GM12878 (cell line): ENCODE results near the gene PARP8. TPM values are rescaled to one million over a fixed set of nuclear protein-coding genes. Genes with fewer than 3 reads are reported as not detected.

Experiments
- ATAC-seq: fragments of 200-7000 bp; cut with Tn5 transposase; 3 replicates; pipeline ENCODE4 v1.9.1; 2020; ENCODE audit warnings: mild to moderate bottlenecking, moderate library complexity
- BruUV-seq: library from RNA; stranded (reverse); fragments of 400-500 nt; replicated peaks from 2 replicates; lab custom pipeline; 2021; lab: Mats Ljungman, UMichigan
- CTCF ChIA-PET: fragments of 300-600 bp; sonication (Branson Sonifier 250); formaldehyde crosslinking; extraction: SDS; loops from one replicate; lab custom pipeline; 2021; ENCODE audit warnings: inconsistent platforms; lab: Yijun Ruan, JAX
- POLR2A ChIA-PET: fragments of 350-600 bp; formaldehyde crosslinking; extraction: SDS; loops from one replicate; lab custom pipeline; 2021; ENCODE audit warnings: inconsistent platforms; lab: Charles Lee
- RAD21 ChIA-PET: fragments of 300-600 bp; sonication (Branson Sonifier 250); formaldehyde crosslinking; loops from one replicate; lab custom pipeline; 2023; ENCODE audit warnings: antibody characterized with exemption; ENCODE audit not compliant: unreplicated experiment; lab: Charles Lee
- SMC1A ChIA-PET: fragments of 300-600 bp; sonication (Branson Sonifier 250); formaldehyde crosslinking; loops from one replicate; lab custom pipeline; 2023; ENCODE audit not compliant: unreplicated experiment, uncharacterized antibody; lab: Charles Lee
- DNase-seq: peaks from one replicate; pipeline ENCODE4 v3.0.0-alpha.2; 2011; ENCODE audit warnings: low read depth, low spot score
- FAIRE-seq: peaks from 3 replicates; lab custom pipeline; 2011; peaks lifted over from hg19 to GRCh38; lab: Jason Lieb, UNC
- H2AFZ ChIP-seq: 2 replicates; pipeline ENCODE4 v1.6.0; 2011; ENCODE audit warnings: low read depth, low read length, control low read depth; ENCODE audit not compliant: control insufficient read depth
- H3K27ac ChIP-seq: 2 replicates; pipeline ENCODE4 v1.5.1; 2011; ENCODE audit warnings: control low read depth; ENCODE audit not compliant: control insufficient read depth, insufficient read depth
- H3K27me3 ChIP-seq, 2 experiments: replicated peaks in 1 of 2; 2 replicates each; pipeline versions ENCODE4 v1.6.0 to v1.6.1; 2011; ENCODE audit warnings: low read length in 1 of 2; ENCODE audit not compliant: control insufficient read depth in 2 of 2, insufficient read depth in 2 of 2
- H3K36me3 ChIP-seq, 2 experiments: 2 replicates each; pipeline ENCODE4 v1.5.1; 2011; ENCODE audit warnings: low read length in 1 of 2; ENCODE audit not compliant: control insufficient read depth in 2 of 2, insufficient read depth in 2 of 2
- H3K4me1 ChIP-seq: 2 replicates; pipeline ENCODE4 v1.6.1; 2011; ENCODE audit warnings: mild to moderate bottlenecking, low read length, moderate library complexity, mixed read lengths; ENCODE audit not compliant: control insufficient read depth, insufficient read depth
- H3K4me2 ChIP-seq: 2 replicates; pipeline ENCODE4 v1.6.0; 2011; ENCODE audit warnings: control low read depth; ENCODE audit not compliant: control insufficient read depth, insufficient read depth
- H3K4me3 ChIP-seq: fragments of 200-600 bp; sonication (generic); 2 replicates; pipeline ENCODE4 v1.5.1; 2016
- H3K79me2 ChIP-seq: 2 replicates; pipeline ENCODE4 v1.6.0; 2011; ENCODE audit warnings: low read length; ENCODE audit not compliant: control insufficient read depth, insufficient read depth
- H3K9ac ChIP-seq: 2 replicates; pipeline ENCODE4 v1.8.0; 2011; ENCODE audit warnings: low read length, control low read depth, mixed read lengths; ENCODE audit not compliant: control insufficient read depth, insufficient read depth
- H3K9me3 ChIP-seq: replicated peaks from 3 replicates; pipeline ENCODE4 v1.5.1; 2011; ENCODE audit warnings: mild to moderate bottlenecking, low read length; ENCODE audit not compliant: control insufficient read depth, insufficient read depth
- H4K20me1 ChIP-seq: 2 replicates; pipeline ENCODE4 v1.6.0; 2011; ENCODE audit not compliant: control insufficient read depth, insufficient read depth
- BCL11A ChIP-seq: IDR thresholded peaks from 2 replicates; pipeline ENCODE4 v1.6.1; 2011; ENCODE audit warnings: low read depth, low read length
- BMI1 ChIP-seq: fragments of 450-650 bp; IDR thresholded peaks from 2 replicates; pipeline ENCODE4 v1.6.1; 2016; ENCODE audit warnings: mild to moderate bottlenecking, moderate library complexity, borderline replicate concordance
- CEBPB ChIP-seq, 2 experiments: fragments of 150-350 bp in 1 of 2; IDR thresholded peaks; 2 replicates each; pipeline ENCODE4 v1.6.1; 2012 to 2014; ENCODE audit warnings: low read depth in 2 of 2, low read length in 2 of 2, borderline replicate concordance in 1 of 2, inconsistent platforms in 1 of 2
- CTCF ChIP-seq, 3 experiments: IDR thresholded peaks in 2 of 3; conservative IDR thresholded peaks in 1 of 3; 2 replicates each; pipeline ENCODE4 v1.5.1; 2011; ENCODE audit warnings: low read depth in 3 of 3, low read length in 3 of 3, mild to moderate bottlenecking in 3 of 3, control low read depth in 2 of 3, moderate library complexity in 2 of 3, inconsistent platforms in 1 of 3, mixed read lengths in 1 of 3; ENCODE audit not compliant: control insufficient read depth in 2 of 3, insufficient read depth in 1 of 3; ENCODE audit errors: extremely low read depth in 1 of 3
- E4F1 ChIP-seq: fragments of 450-650 bp; IDR thresholded peaks from 2 replicates; pipeline ENCODE4 v1.6.1; 2018; ENCODE audit warnings: borderline replicate concordance, mild to moderate bottlenecking; ENCODE audit not compliant: partially characterized antibody
- FOXK2 ChIP-seq: fragments of 450-650 bp; IDR thresholded peaks from 2 replicates; pipeline ENCODE4 v1.6.1; 2017; ENCODE audit warnings: mild to moderate bottlenecking, moderate library complexity
- HDGF ChIP-seq: fragments of 450-650 bp; IDR thresholded peaks from 2 replicates; pipeline ENCODE4 v1.6.1; 2016; ENCODE audit warnings: antibody characterized with exemption
- HSF1 ChIP-seq: fragments of 150-350 bp; IDR thresholded peaks from 2 replicates; pipeline ENCODE4 v1.6.1; 2014; ENCODE audit warnings: mild to moderate bottlenecking, low read depth, low read length
- IKZF2 ChIP-seq, 2 experiments: fragments of 450-650 bp; IDR thresholded peaks; 2 replicates each; pipeline ENCODE4 v1.6.1; 2017; ENCODE audit warnings: mild to moderate bottlenecking in 2 of 2, moderate library complexity in 2 of 2
- IRF5 ChIP-seq: fragments of 450-650 bp; IDR thresholded peaks from 2 replicates; pipeline ENCODE4 v1.6.1; 2017; ENCODE audit warnings: borderline replicate concordance
- MEF2B ChIP-seq: fragments of 450-650 bp; IDR thresholded peaks from 2 replicates; pipeline ENCODE4 v1.6.1; 2018; ENCODE audit warnings: mild to moderate bottlenecking, moderate library complexity; ENCODE audit not compliant: partially characterized antibody, poor library complexity, severe bottlenecking
- MXI1 ChIP-seq: fragments of 150-350 bp; IDR thresholded peaks from 2 replicates; pipeline ENCODE4 v1.6.1; 2011; ENCODE audit warnings: low read depth, mild to moderate bottlenecking, inconsistent platforms, low read length, improper control_type of control experiment
- POLR2A ChIP-seq: IDR thresholded peaks from 2 replicates; pipeline ENCODE4 v1.6.1; 2011; ENCODE audit warnings: low read depth, mild to moderate bottlenecking, low read length
- RELB ChIP-seq: fragments of 450-650 bp; IDR thresholded peaks from 2 replicates; pipeline ENCODE4 v1.6.1; 2017; ENCODE audit warnings: low read depth, mild to moderate bottlenecking, moderate library complexity
- SREBF2 ChIP-seq: IDR thresholded peaks from 2 replicates; pipeline ENCODE4 v1.6.1; 2012; ENCODE audit warnings: mild to moderate bottlenecking, low read length
- TCF3 ChIP-seq: IDR thresholded peaks from 2 replicates; pipeline ENCODE4 v1.6.1; 2012; ENCODE audit warnings: low read depth, mild to moderate bottlenecking, low read length, borderline replicate concordance; ENCODE audit not compliant: insufficient read depth
- WGBS: methylation state at CpG from one replicate; pipeline ENCODE4 v1.1.6; 2016; ENCODE audit warnings: low lambda C conversion rate; ENCODE audit not compliant: insufficient replicate concordance, insufficient coverage; ENCODE audit errors: missing lambda C conversion rate; 5-methylcytosine and 5-hydroxymethylcytosine counted together
- in situ Hi-C: fragments of 300-500 bp; cut with MboI; formaldehyde crosslinking; loops from 9 replicates; pipeline ENCODE4 v1.14.3; 2018; ENCODE audit warnings: mixed read lengths
- intact Hi-C: fragments of 100-400 bp; cut with micrococcal nuclease; formaldehyde crosslinking; loops from one replicate; pipeline ENCODE4 v1.14.2; 2022; ENCODE audit not compliant: unreplicated experiment
- polyA plus RNA-seq, 11 experiments: library from polyadenylated mRNA; depleted of rRNA in 4 of 11; unstranded in 6 of 11; stranded (reverse) in 5 of 11; fragments of >200 nt; fragmentation: Nextera tagmentation in 4 of 11; fragmentation: Illumina TruSeq in 1 of 11; extraction: Ambion mirVana in 4 of 11; extraction: Trizol in 1 of 11; gene quantifications; 1 replicate in 1 of 11; 2 replicates in 10 of 11; pipeline versions ENCODE4 v1.2.1 to v1.2.3, GENCODE V29; 2011 to 2016; ENCODE audit warnings: inconsistent platforms in 2 of 11, missing spikeins in 2 of 11, low read depth in 1 of 11
- total RNA-seq, 4 experiments: library from RNA; depleted of rRNA in 3 of 4; stranded (reverse); fragments of >200 nt in 3 of 4; fragmentation: Illumina TruSeq in 1 of 4; extraction: Trizol in 1 of 4; gene quantifications; 2 replicates each; pipeline versions ENCODE4 v1.2.1 to v1.2.3, GENCODE V29; 2013 to 2021

The PARP8 gene
- total and polyA plus RNA-seq, 10 of the 15 experiments (the other 5 are each of a cell fraction or from before 2014, with no cell fraction given), result 9.1 to 65.2 (median 20.6) TPM

- intact Hi-C loops, result no loop called here
- 98% methylated on average over 2 of the region's 2 CpGs for WGBS
- no peak overlapping the region for H3K4me3 ChIP-seq
- ChIA-PET RAD21 (no interaction called here), CTCF (interaction anchor here (0.6 to 1.5 kb wide), 2 partner anchors 14 to 22 kb away, joined by 3 read pairs; no protein-coding TSS in a partner anchor), SMC1A (interaction anchor here (1.4 kb wide), 1 partner anchor 13 kb away, joined by 3 read pairs; no protein-coding TSS in a partner anchor), POLR2A (no interaction called here)
- no peak overlapping the region for H2AFZ ChIP-seq
- peaks cover 0 to 4% of the 10 kb centered on the region in 2 experiments; a peak in 2 of 4 replicates for H3K36me3 ChIP-seq
- ATAC-seq, result no peak
- H3K4me1 ChIP-seq, result no peaks in the 10 kb centered on the region
- no peak overlapping the region for H3K27ac ChIP-seq
- no peak for TF ChIP-seq FOXK2
- TF ChIP-seq HDGF, result no peak
- TF ChIP-seq CEBPB (IDR thresholded peaks at IDR 0.05; ENCODE audit: borderline replicate concordance in 1 of 2, low read depth in 2 of 2, low read length in 2 of 2), result no peak
- no peak for TF ChIP-seq E4F1
- TF ChIP-seq CTCF (IDR thresholded peaks at IDR 0.05 in 2 of 3, conservative IDR thresholded peaks at IDR 0.05 in 1 of 3; ENCODE audit: control insufficient read depth in 2 of 3, extremely low read depth in 1 of 3, insufficient read depth in 1 of 3, low read depth in 3 of 3, low read length in 3 of 3), result no peak
- TF ChIP-seq BMI1, result no peak
- no peak for TF ChIP-seq RELB
- no peak for TF ChIP-seq POLR2A
- no peak for TF ChIP-seq IKZF2 (IDR thresholded peaks at IDR 0.05)
- TF ChIP-seq MXI1, result no peak
- no peak for TF ChIP-seq IRF5
- TF ChIP-seq MEF2B, result no peak
- TF ChIP-seq BCL11A, result no peak
- TF ChIP-seq HSF1, result no peak
- TF ChIP-seq SREBF2, result no peak
- no peak for TF ChIP-seq TCF3
- no peaks in the 10 kb centered on the region for H3K79me2 ChIP-seq
- no peaks in the 10 kb centered on the region for H3K9me3 ChIP-seq
- no peak overlapping the region for H3K4me2 ChIP-seq
- no peak for DNase-seq
- FAIRE-seq, result no peak
- H3K9ac ChIP-seq, result no peak overlapping the region
- no peaks in the 10 kb centered on the region for H4K20me1 ChIP-seq
- in situ Hi-C loops, result no loop called here
- H3K27me3 ChIP-seq, result no peaks in the 10 kb centered on the region
- no TSS peak for BruUV-seq
Observed at GRCh38 chr5:50766042-50766441, 99.6 kb downstream of the PARP8 start.
